IMR-90 (cell line): Measurements from ENCODE around the gene ONECUT2.

Source experiments
- MAZ ChIP-seq: IDR thresholded peaks from 2 replicates; pipeline ENCODE4 v1.6.1; 2012; ENCODE audit warnings: low read depth, mild to moderate bottlenecking, low read length, improper control_type of control experiment, moderate library complexity, borderline replicate concordance
- POLR2A ChIP-seq: IDR thresholded peaks from 2 replicates; pipeline ENCODE4 v1.6.1; 2012; ENCODE audit warnings: mild to moderate bottlenecking, low read depth, low read length
- TF ChIP-seq, protein P1 (sequence below): conservative IDR thresholded peaks from 2 replicates; pipeline ENCODE4 v1.5.1; 2012; ENCODE audit warnings: mild to moderate bottlenecking, low read depth, low read length, improper control_type of control experiment

- TF ChIP-seq, protein P1, sequence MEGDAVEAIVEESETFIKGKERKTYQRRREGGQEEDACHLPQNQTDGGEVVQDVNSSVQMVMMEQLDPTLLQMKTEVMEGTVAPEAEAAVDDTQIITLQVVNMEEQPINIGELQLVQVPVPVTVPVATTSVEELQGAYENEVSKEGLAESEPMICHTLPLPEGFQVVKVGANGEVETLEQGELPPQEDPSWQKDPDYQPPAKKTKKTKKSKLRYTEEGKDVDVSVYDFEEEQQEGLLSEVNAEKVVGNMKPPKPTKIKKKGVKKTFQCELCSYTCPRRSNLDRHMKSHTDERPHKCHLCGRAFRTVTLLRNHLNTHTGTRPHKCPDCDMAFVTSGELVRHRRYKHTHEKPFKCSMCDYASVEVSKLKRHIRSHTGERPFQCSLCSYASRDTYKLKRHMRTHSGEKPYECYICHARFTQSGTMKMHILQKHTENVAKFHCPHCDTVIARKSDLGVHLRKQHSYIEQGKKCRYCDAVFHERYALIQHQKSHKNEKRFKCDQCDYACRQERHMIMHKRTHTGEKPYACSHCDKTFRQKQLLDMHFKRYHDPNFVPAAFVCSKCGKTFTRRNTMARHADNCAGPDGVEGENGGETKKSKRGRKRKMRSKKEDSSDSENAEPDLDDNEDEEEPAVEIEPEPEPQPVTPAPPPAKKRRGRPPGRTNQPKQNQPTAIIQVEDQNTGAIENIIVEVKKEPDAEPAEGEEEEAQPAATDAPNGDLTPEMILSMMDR, result no peak
- no peak for TF ChIP-seq MAZ
- TF ChIP-seq POLR2A, result no peak
These were observed 88.2 kb downstream of the ONECUT2 start for GRCh38 chr18:57523171-57523956.
